Measurements from ENCODE around the gene VSNL1.

GRCh38 chr2:17539611-17540092 is 844 bp upstream of the VSNL1 start:
- TF ChIP-seq, protein P1, sequence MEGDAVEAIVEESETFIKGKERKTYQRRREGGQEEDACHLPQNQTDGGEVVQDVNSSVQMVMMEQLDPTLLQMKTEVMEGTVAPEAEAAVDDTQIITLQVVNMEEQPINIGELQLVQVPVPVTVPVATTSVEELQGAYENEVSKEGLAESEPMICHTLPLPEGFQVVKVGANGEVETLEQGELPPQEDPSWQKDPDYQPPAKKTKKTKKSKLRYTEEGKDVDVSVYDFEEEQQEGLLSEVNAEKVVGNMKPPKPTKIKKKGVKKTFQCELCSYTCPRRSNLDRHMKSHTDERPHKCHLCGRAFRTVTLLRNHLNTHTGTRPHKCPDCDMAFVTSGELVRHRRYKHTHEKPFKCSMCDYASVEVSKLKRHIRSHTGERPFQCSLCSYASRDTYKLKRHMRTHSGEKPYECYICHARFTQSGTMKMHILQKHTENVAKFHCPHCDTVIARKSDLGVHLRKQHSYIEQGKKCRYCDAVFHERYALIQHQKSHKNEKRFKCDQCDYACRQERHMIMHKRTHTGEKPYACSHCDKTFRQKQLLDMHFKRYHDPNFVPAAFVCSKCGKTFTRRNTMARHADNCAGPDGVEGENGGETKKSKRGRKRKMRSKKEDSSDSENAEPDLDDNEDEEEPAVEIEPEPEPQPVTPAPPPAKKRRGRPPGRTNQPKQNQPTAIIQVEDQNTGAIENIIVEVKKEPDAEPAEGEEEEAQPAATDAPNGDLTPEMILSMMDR (IDR thresholded peaks at IDR 0.05) = no peak
- no peak for TF ChIP-seq POLR2A (IDR thresholded peaks at IDR 0.05)

All from body of pancreas (tissue), 4 donors.